ENCODE results near the gene ZFX. TPM values are rescaled to one million over a fixed set of nuclear protein-coding genes. Genes with fewer than 3 reads are reported as not detected.

Gene ZFX
- total and polyA plus RNA-seq, 12 donors = 8.1 to 58.6 (median 35.2) TPM

GRCh38 chrX:24219320-24219719, 69.8 kb downstream of the ZFX start:
- no peaks in the 10 kb centered on the region for H3K4me1 ChIP-seq (replicated peaks in 1 of 2)
- H3K4me3 ChIP-seq = no peak overlapping the region
- 84 to 91% (median 89%) methylated on average over 8 of the region's 8 CpGs for WGBS, 4 donors
- TF ChIP-seq POLR2A (IDR thresholded peaks at IDR 0.05) = no peak
- TF ChIP-seq, protein P1, sequence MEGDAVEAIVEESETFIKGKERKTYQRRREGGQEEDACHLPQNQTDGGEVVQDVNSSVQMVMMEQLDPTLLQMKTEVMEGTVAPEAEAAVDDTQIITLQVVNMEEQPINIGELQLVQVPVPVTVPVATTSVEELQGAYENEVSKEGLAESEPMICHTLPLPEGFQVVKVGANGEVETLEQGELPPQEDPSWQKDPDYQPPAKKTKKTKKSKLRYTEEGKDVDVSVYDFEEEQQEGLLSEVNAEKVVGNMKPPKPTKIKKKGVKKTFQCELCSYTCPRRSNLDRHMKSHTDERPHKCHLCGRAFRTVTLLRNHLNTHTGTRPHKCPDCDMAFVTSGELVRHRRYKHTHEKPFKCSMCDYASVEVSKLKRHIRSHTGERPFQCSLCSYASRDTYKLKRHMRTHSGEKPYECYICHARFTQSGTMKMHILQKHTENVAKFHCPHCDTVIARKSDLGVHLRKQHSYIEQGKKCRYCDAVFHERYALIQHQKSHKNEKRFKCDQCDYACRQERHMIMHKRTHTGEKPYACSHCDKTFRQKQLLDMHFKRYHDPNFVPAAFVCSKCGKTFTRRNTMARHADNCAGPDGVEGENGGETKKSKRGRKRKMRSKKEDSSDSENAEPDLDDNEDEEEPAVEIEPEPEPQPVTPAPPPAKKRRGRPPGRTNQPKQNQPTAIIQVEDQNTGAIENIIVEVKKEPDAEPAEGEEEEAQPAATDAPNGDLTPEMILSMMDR (IDR thresholded peaks at IDR 0.05) = no peak
- intact Hi-C loops (cut with DNase I) = no loop called here
- H3K27me3 ChIP-seq = no peaks in the 10 kb centered on the region
- no peaks in the 10 kb centered on the region for H3K9me3 ChIP-seq (replicated peaks in 1 of 3)
- no peaks in the 10 kb centered on the region for H3K36me3 ChIP-seq (replicated peaks in 1 of 2)
- no peak for DNase-seq
- no peak overlapping the region for H3K27ac ChIP-seq

GRCh38 chrX:24221872-24222271, 72.3 kb downstream of the ZFX start:
- H3K36me3 ChIP-seq (replicated peaks in 1 of 2) = no peaks in the 10 kb centered on the region
- no peak for TF ChIP-seq POLR2A (IDR thresholded peaks at IDR 0.05)
- TF ChIP-seq, protein P1 (IDR thresholded peaks at IDR 0.05) = no peak
- no peaks in the 10 kb centered on the region for H3K4me1 ChIP-seq (replicated peaks in 1 of 2)
- H3K27ac ChIP-seq = no peak overlapping the region
- H3K27me3 ChIP-seq = no peaks in the 10 kb centered on the region
- 85 to 90% (median 87%) methylated on average over 5 of the region's 5 CpGs for WGBS, 4 donors
- no peak overlapping the region for H3K4me3 ChIP-seq
- H3K9me3 ChIP-seq (replicated peaks in 1 of 3) = no peaks in the 10 kb centered on the region
- intact Hi-C loops (cut with DNase I) = no loop called here
- DNase-seq = no peak

DNA sequence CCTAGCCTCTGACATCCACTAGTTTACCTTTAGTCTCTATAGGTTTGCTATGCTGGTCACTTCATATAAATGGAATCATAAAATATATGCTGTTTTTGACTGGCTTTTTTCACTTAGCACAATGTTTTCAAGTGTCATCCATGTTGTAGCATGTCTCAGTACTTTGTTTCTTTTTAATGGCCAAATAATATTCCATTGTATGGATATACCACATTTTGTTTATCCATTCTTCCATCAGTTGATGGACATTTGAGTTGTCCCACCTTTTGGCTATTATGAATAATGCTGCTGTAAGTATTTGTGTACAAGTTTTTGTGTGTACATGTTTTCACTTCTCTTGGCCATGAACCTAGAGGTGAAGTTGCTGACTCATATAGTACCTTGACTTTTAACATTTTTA, 75.7 kb downstream of the ZFX start:
- Histone ChIP-seq H3K9me3 (replicated peaks in 1 of 3) (no peaks in the 10 kb centered on the region), H3K4me3 (no peak overlapping the region), H3K27me3 (no peaks in the 10 kb centered on the region), H3K27ac (no peak overlapping the region), H3K4me1 (replicated peaks in 1 of 2) (no peaks in the 10 kb centered on the region), H3K36me3 (replicated peaks in 1 of 2) (no peaks in the 10 kb centered on the region)
- DNase-seq = no peak
- TF ChIP-seq, protein P1 (IDR thresholded peaks at IDR 0.05) = no peak
- TF ChIP-seq POLR2A (IDR thresholded peaks at IDR 0.05) = no peak
- intact Hi-C loops (cut with DNase I) = no loop called here

GRCh38 chrX:24226176-24226575, 76.6 kb downstream of the ZFX start:
- intact Hi-C loops (cut with DNase I) = no loop called here
- H3K36me3 ChIP-seq (replicated peaks in 1 of 2) = no peaks in the 10 kb centered on the region
- 94 to 97% (median 95%) methylated on average over 2 of the region's 2 CpGs for WGBS, 4 donors

More at GRCh38 chrX:24226176-24226575, 76.6 kb downstream of the ZFX start:
- TF ChIP-seq POLR2A (IDR thresholded peaks at IDR 0.05) = no peak
- TF ChIP-seq, protein P1 (IDR thresholded peaks at IDR 0.05) = no peak
- Histone ChIP-seq H3K4me3 (no peak overlapping the region), H3K27me3 (no peaks in the 10 kb centered on the region), H3K27ac (no peak overlapping the region), H3K4me1 (replicated peaks in 1 of 2) (no peaks in the 10 kb centered on the region), H3K9me3 (replicated peaks in 1 of 3) (no peaks in the 10 kb centered on the region)
- no peak for DNase-seq

All from adrenal gland (tissue), 12 donors.